Prostate gland (tissue), 2 donors: ENCODE results near the gene MEX3D.

Source experiments
- CTCF ChIP-seq, 4 experiments: fragments of 200-600 bp in 2 of 4; fragments of 450-650 bp in 2 of 4; sonication (generic) in 2 of 4; IDR thresholded peaks; 1 replicate in 3 of 4; 2 replicates in 1 of 4; pipeline ENCODE4 v1.5.1; 2016 to 2019; ENCODE audit warnings: antibody characterized with exemption in 4 of 4, mild to moderate bottlenecking in 2 of 4, moderate library complexity in 2 of 4
- POLR2AphosphoS5 ChIP-seq: sonication (generic); formaldehyde crosslinking; IDR thresholded peaks from one replicate; pipeline ENCODE4 v1.6.1; 2017; ENCODE audit warnings: antibody characterized with exemption

DNA sequence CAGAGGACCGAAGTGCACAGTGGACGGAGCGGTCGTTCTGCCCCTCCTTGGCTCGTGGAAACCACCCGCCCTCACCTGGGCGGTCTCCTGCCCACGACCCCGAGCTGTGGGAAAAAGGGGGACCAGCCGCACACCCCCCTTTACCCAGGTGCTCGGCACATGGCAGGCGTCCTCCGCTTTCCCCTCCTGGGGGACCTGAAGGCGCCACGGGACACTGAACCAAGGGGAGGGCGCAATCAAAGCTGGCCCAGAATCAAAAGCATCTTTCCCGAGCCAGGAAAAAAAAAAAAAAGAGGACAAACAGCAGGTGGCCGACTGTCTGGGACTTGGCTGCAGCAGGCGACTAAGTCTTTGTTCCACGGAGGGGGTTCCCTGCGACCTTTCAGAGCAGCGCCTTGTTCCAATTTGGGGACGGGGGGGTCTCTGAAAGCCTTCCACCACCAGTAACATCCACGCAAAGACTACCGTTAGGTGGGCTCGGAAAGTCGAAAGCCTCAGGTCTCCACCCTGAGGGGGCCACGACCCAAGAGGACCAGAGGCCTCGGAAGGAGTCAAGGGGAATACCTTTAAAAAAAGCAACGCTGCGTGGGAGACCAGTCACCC, 23.4 kb upstream of the MEX3D start:
- TF ChIP-seq CTCF (IDR thresholded peaks at IDR 0.05) (no peak), POLR2AphosphoS5 (no peak)
